HCT116 (cell line): Measurements from ENCODE around the gene AZIN2.

Experiments
- EGR1 ChIP-seq: IDR thresholded peaks from 2 replicates; pipeline ENCODE4 v1.6.1; 2012; ENCODE audit warnings: low read depth
- FOSL1 ChIP-seq: IDR thresholded peaks from 2 replicates; pipeline ENCODE4 v1.6.1; 2012; ENCODE audit warnings: low read depth
- POLR2A ChIP-seq: IDR thresholded peaks from 2 replicates; pipeline ENCODE4 v1.7.0; 2011; ENCODE audit warnings: borderline replicate concordance; ENCODE audit not compliant: insufficient read depth, insufficient read length; ENCODE audit errors: extremely low read depth
- POLR2AphosphoS5 ChIP-seq: IDR thresholded peaks from 2 replicates; pipeline ENCODE4 v1.6.1; 2011; ENCODE audit warnings: mild to moderate bottlenecking, low read depth, low read length, moderate library complexity
- TF ChIP-seq, protein P1 (sequence below), 3 experiments: fragments of 200-600 bp in 1 of 3; sonication (generic) in 1 of 3; IDR thresholded peaks in 2 of 3; conservative IDR thresholded peaks in 1 of 3; 2 replicates each; pipeline ENCODE4 v1.5.1; 2012 to 2017; ENCODE audit warnings: low read depth in 2 of 3, low read length in 2 of 3, antibody characterized with exemption in 1 of 3, borderline replicate concordance in 1 of 3, control low read depth in 1 of 3, mild to moderate bottlenecking in 1 of 3, mixed read lengths in 1 of 3, mixed run types in 1 of 3, moderate library complexity in 1 of 3; ENCODE audit not compliant: insufficient read depth in 1 of 3
- TF ChIP-seq, protein P2 (sequence below): IDR thresholded peaks from 2 replicates; pipeline ENCODE4 v1.6.1; 2012; ENCODE audit warnings: low read depth
- TF ChIP-seq, protein P3 (sequence below): IDR thresholded peaks from 2 replicates; pipeline ENCODE4 v1.6.1; 2012

DNA sequence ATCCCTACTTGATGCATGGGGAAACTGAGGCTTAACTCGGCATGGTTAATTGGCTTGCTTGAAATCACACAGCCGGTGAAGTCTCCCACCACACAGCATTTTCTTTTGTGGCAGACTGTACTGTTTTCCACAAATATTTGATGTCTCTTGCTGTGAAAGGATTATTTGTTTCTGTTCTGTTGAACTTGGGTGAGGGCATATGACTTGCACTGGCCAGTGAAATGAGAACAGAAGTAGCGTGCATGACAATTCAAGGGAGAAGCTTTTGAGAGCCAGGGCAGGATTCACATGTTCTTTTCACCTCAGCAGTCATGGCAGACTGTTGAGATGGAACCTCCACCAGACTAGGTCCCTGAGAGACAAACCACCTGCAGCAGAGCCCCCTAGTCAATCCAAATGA lies 32.5 kb upstream of the AZIN2 start:
- TF ChIP-seq, protein P1, sequence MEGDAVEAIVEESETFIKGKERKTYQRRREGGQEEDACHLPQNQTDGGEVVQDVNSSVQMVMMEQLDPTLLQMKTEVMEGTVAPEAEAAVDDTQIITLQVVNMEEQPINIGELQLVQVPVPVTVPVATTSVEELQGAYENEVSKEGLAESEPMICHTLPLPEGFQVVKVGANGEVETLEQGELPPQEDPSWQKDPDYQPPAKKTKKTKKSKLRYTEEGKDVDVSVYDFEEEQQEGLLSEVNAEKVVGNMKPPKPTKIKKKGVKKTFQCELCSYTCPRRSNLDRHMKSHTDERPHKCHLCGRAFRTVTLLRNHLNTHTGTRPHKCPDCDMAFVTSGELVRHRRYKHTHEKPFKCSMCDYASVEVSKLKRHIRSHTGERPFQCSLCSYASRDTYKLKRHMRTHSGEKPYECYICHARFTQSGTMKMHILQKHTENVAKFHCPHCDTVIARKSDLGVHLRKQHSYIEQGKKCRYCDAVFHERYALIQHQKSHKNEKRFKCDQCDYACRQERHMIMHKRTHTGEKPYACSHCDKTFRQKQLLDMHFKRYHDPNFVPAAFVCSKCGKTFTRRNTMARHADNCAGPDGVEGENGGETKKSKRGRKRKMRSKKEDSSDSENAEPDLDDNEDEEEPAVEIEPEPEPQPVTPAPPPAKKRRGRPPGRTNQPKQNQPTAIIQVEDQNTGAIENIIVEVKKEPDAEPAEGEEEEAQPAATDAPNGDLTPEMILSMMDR (IDR thresholded peaks at IDR 0.05 in 2 of 3, conservative IDR thresholded peaks at IDR 0.05 in 1 of 3; ENCODE audit: borderline replicate concordance in 1 of 3, insufficient read depth in 1 of 3, low read depth in 2 of 3, low read length in 2 of 3) = no peak
- TF ChIP-seq POLR2AphosphoS5 = no peak
- TF ChIP-seq, protein P2, sequence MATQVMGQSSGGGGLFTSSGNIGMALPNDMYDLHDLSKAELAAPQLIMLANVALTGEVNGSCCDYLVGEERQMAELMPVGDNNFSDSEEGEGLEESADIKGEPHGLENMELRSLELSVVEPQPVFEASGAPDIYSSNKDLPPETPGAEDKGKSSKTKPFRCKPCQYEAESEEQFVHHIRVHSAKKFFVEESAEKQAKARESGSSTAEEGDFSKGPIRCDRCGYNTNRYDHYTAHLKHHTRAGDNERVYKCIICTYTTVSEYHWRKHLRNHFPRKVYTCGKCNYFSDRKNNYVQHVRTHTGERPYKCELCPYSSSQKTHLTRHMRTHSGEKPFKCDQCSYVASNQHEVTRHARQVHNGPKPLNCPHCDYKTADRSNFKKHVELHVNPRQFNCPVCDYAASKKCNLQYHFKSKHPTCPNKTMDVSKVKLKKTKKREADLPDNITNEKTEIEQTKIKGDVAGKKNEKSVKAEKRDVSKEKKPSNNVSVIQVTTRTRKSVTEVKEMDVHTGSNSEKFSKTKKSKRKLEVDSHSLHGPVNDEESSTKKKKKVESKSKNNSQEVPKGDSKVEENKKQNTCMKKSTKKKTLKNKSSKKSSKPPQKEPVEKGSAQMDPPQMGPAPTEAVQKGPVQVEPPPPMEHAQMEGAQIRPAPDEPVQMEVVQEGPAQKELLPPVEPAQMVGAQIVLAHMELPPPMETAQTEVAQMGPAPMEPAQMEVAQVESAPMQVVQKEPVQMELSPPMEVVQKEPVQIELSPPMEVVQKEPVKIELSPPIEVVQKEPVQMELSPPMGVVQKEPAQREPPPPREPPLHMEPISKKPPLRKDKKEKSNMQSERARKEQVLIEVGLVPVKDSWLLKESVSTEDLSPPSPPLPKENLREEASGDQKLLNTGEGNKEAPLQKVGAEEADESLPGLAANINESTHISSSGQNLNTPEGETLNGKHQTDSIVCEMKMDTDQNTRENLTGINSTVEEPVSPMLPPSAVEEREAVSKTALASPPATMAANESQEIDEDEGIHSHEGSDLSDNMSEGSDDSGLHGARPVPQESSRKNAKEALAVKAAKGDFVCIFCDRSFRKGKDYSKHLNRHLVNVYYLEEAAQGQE = no peak
- TF ChIP-seq POLR2A = no peak
- no peak for TF ChIP-seq EGR1
- TF ChIP-seq, protein P3, sequence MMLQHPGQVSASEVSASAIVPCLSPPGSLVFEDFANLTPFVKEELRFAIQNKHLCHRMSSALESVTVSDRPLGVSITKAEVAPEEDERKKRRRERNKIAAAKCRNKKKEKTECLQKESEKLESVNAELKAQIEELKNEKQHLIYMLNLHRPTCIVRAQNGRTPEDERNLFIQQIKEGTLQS = no peak
- no peak for TF ChIP-seq FOSL1
